Transverse colon (tissue), 4 donors: ENCODE measurements around the gene KRT28. TPM values are rescaled to one million over a fixed set of nuclear protein-coding genes. Genes with fewer than 3 reads are reported as not detected.

Experiments
- DNase-seq: peaks from one replicate; pipeline ENCODE4 v3.0.0-alpha.2; 2019
- H3K27ac ChIP-seq, 4 donors: fragments of 200-600 bp; sonication (generic); 2 replicates each; pipeline ENCODE4 v1.5.1; 2016 to 2018; ENCODE audit warnings: inconsistent platforms in 4 of 4
- H3K27me3 ChIP-seq: fragments of 200-600 bp; sonication (generic); 2 replicates; pipeline ENCODE4 v1.5.1; 2017; ENCODE audit warnings: inconsistent platforms
- H3K36me3 ChIP-seq, 4 donors: fragments of 200-600 bp; sonication (generic); 2 replicates each; pipeline ENCODE4 v1.5.1; 2017 to 2019; ENCODE audit warnings: inconsistent platforms in 4 of 4
- H3K4me1 ChIP-seq, 4 donors: fragments of 200-600 bp; sonication (generic); 2 replicates each; pipeline ENCODE4 v1.5.1; 2017 to 2020; ENCODE audit warnings: inconsistent platforms in 4 of 4
- H3K4me3 ChIP-seq, 4 donors: fragments of 200-600 bp; sonication (generic); 1 replicate in 1 of 4; 2 replicates in 3 of 4; pipeline versions ENCODE4 v1.5.1 to v1.6.1; 2017 to 2019; ENCODE audit warnings: inconsistent platforms in 4 of 4
- H3K9me3 ChIP-seq, 2 donors: fragments of 200-600 bp; sonication (generic); 2 replicates each; pipeline ENCODE4 v1.5.1; 2017 to 2019; ENCODE audit warnings: inconsistent platforms in 2 of 2
- CTCF ChIP-seq, 5 experiments: fragments of 200-600 bp in 3 of 5; fragments of 450-650 bp in 2 of 5; sonication (generic) in 3 of 5; IDR thresholded peaks; 1 replicate in 2 of 5; 2 replicates in 3 of 5; pipeline ENCODE4 v1.5.1; 2016 to 2017; ENCODE audit warnings: antibody characterized with exemption in 5 of 5, inconsistent platforms in 3 of 5, mild to moderate bottlenecking in 2 of 5, moderate library complexity in 1 of 5
- EP300 ChIP-seq: sonication (generic); formaldehyde crosslinking; IDR thresholded peaks from one replicate; pipeline ENCODE4 v1.6.1; 2017; ENCODE audit warnings: antibody characterized with exemption, low read depth
- POLR2A ChIP-seq: fragments of 450-650 bp; IDR thresholded peaks from one replicate; pipeline ENCODE4 v1.6.1; 2016; ENCODE audit warnings: antibody characterized with exemption, mild to moderate bottlenecking, moderate library complexity
- POLR2AphosphoS5 ChIP-seq, 3 donors: sonication (generic); formaldehyde crosslinking; IDR thresholded peaks; one replicate each; pipeline ENCODE4 v1.6.1; 2016; ENCODE audit warnings: antibody characterized with exemption in 3 of 3
- WGBS, 2 donors: methylation state at CpG; one replicate each; pipeline ENCODE4 v1.1.5; 2018; ENCODE audit warnings: low coverage in 1 of 2; 5-methylcytosine and 5-hydroxymethylcytosine counted together
- in situ Hi-C, 4 donors: fragments of 200-750 bp; cut with MboI; loops; one replicate each; pipeline versions ENCODE4 v1.15.0 to v1.15.1; 2017; ENCODE audit warnings: low sequenced_read_pairs in 3 of 4, low pct_ligation_motif_present in 1 of 4, low pct_unique_long_range_greater_than_20kb in 1 of 4
- intact Hi-C: fragments of 100-400 bp; cut with DNase I; formaldehyde crosslinking; loops from one replicate; pipeline ENCODE4 v1.15.1; 2023; ENCODE audit warnings: low total_unique reads
- total RNA-seq, 4 donors: library from RNA; depleted of rRNA; stranded (reverse); fragments of >200 nt; gene quantifications; one replicate each; pipeline ENCODE4 v1.1.0, GENCODE V29; 2016

The KRT28 gene
- total RNA-seq, 4 donors from 2014 or later, result not detected

DNA sequence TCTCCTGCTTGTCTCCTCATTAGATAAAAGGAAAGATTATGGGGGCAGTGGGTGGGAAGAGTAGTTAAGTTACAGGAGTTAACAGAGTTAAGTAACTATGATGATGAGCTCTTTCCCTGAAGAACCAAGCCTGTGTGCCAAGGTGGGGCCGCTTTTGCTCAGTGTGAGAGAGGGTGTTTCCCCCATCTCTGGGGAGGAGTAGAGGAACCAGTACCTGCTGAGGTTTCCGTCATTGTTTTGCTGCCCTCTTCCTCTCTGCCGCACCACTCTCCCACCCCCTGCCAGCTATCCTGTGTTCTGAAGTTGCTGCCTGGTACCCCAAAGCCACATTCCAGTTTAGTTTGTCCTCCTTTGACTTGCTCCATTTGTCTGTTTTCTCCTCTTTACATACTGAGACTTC, 43.5 kb upstream of the KRT28 start:
- TF ChIP-seq POLR2AphosphoS5 (IDR thresholded peaks at IDR 0.05), result no peak
- no peak for TF ChIP-seq CTCF (IDR thresholded peaks at IDR 0.05)
- no peak for TF ChIP-seq EP300
- no peak for TF ChIP-seq POLR2A
- 67 to 71% methylated on average over 3 of the region's 3 CpGs for WGBS, 2 donors
- H3K27ac ChIP-seq, result no peak overlapping the region
- no peak for DNase-seq
- intact Hi-C loops, result no loop called here
- H3K36me3 ChIP-seq, result no peaks in the 10 kb centered on the region
- in situ Hi-C loops, result no loop called here
- peaks cover 32% of the 10 kb centered on the region for H3K27me3 ChIP-seq
- no peaks in the 10 kb centered on the region for H3K4me1 ChIP-seq
- H3K9me3 ChIP-seq, result no peaks in the 10 kb centered on the region
- H3K4me3 ChIP-seq, result no peak overlapping the region

- Histone ChIP-seq H3K27ac (no peak overlapping the region), H3K27me3 (peaks cover 32% of the 10 kb centered on the region), H3K36me3 (no peaks in the 10 kb centered on the region), H3K4me1 (no peaks in the 10 kb centered on the region), H3K9me3 (no peaks in the 10 kb centered on the region), H3K4me3 (no peak overlapping the region)
- intact Hi-C loops (no loop called here), in situ Hi-C loops (no loop called here)
- 81 to 89% methylated on average over 3 of the region's 3 CpGs for WGBS, 2 donors
- no peak for DNase-seq
- TF ChIP-seq EP300 (no peak), POLR2A (no peak), CTCF (IDR thresholded peaks at IDR 0.05) (no peak), POLR2AphosphoS5 (IDR thresholded peaks at IDR 0.05) (no peak)
Measured at GRCh38 chr17:40841246-40841645, 41.5 kb upstream of the KRT28 start.

DNA sequence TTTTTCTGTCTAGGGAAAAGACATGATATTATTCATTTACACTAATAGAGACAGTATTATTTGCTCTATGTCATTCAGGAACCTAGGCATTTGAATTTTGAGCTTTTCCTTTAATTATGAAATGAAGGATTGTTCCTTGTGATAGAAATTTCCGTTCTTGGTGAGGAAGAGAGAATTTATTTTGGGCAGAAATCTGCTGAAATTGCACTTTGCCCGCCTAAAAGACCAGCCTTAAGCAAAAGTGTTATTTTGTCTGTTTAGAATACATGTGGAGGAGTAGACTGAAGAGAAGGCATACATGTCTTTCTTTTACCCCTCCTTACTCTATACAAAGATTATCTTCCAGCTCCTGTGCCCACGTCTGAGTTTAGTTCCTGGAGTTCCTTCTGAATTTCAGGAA, 39.4 kb upstream of the KRT28 start:
- TF ChIP-seq POLR2AphosphoS5 (IDR thresholded peaks at IDR 0.05) (no peak), POLR2A (no peak), CTCF (IDR thresholded peaks at IDR 0.05) (no peak), EP300 (no peak)
- H3K4me1 ChIP-seq, result no peaks in the 10 kb centered on the region
- H3K27ac ChIP-seq, result no peak overlapping the region
- H3K9me3 ChIP-seq, result no peaks in the 10 kb centered on the region
- in situ Hi-C loops, result no loop called here
- no peak for DNase-seq
- peaks cover 18% of the 10 kb centered on the region for H3K27me3 ChIP-seq
- H3K36me3 ChIP-seq, result no peaks in the 10 kb centered on the region
- WGBS, 2 donors, result 85 to 86% methylated on average over 3 of the region's 3 CpGs
- no peak overlapping the region for H3K4me3 ChIP-seq
- intact Hi-C loops, result no loop called here

DNA sequence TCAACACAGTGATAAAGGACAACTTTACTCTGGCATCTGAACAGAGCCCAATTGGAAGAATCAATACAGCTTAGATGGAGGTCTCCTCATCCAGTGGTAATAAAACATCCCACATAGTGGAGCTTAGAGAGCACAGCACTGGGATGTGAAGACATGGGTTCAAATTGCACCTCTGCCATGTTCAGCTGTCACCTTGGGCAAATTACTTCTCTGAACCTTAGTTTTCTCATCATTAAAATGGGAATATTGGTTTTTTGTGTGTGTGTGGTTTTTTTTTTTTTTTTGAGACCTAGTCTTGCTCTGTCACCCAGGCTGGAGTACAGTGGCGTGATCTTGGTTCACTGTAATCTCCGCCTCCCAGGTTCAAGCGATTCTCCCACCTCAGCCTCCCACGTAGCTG, 36.3 kb upstream of the KRT28 start:
- TF ChIP-seq POLR2AphosphoS5 (IDR thresholded peaks at IDR 0.05) (no peak), POLR2A (no peak), EP300 (no peak), CTCF (IDR thresholded peaks at IDR 0.05) (no peak)
- WGBS, 2 donors, result 97% methylated on average over 4 of the region's 4 CpGs; no CpG with 5 or more reads in 1 of the 2 donors

More for the DNA sequence above, 36.3 kb upstream of the KRT28 start:
- no peak overlapping the region for H3K27ac ChIP-seq
- intact Hi-C loops, result no loop called here
- H3K27me3 ChIP-seq, result peaks cover 5% of the 10 kb centered on the region
- no peaks in the 10 kb centered on the region for H3K4me1 ChIP-seq
- H3K9me3 ChIP-seq, result no peaks in the 10 kb centered on the region
- DNase-seq, result no peak
- in situ Hi-C loops, result no loop called here
- no peaks in the 10 kb centered on the region for H3K36me3 ChIP-seq
- H3K4me3 ChIP-seq, result no peak overlapping the region
